HG02981 (cell line): Measurements from ENCODE around the gene LGALS16.
"Not testable (repeated sequence)": the region's sequence is repeated elsewhere in the genome, so short reads cannot be mapped to it uniquely, and the experiment has no call there.

ENCODE experiments used
- ATAC-seq: cut with Tn5 transposase; IDR thresholded peaks from one replicate; pipeline ENCODE4 v1.9.1; 2021; ENCODE audit warnings: mild to moderate bottlenecking, moderate library complexity; ENCODE audit not compliant: unreplicated experiment

Gene LGALS16

GRCh38 chr19:39677961-39678889, 22.5 kb downstream of the LGALS16 start:
- ATAC-seq = no peak

DNA sequence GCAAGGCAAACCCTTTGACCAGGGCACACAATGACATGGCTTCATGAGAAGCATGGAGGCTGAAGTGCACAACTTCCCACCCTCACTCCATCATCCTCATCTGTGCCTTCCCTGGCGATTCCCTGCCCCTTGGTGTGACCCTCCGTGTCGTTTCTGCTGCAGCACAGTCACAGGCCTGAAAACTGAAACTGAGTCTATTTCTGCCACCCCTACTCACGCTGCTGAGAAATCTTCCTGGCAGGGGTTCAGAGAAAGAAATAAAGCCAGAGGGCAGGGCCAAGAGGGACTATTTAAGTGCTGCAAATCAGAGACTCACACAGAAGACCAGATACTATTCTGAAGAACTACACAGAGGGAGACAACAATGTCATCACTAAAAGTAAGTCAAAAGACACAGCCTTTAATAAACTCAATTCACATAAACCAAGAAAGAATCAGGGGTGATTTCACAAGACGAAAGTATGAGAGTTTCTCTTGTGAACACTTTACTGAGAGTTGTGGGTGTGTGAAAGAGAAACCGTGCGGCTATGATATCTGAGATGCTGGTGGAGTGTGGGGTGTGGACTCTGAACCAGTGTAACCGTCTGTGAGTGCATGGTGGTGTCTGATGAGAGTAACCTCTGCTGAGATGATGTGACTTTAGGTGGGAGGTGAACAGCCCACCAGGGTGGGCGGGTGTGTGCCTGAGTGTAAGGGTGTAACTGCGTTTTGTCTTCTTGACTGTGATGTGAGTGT, 23.5 kb downstream of the LGALS16 start:
- ATAC-seq = no peak

DNA sequence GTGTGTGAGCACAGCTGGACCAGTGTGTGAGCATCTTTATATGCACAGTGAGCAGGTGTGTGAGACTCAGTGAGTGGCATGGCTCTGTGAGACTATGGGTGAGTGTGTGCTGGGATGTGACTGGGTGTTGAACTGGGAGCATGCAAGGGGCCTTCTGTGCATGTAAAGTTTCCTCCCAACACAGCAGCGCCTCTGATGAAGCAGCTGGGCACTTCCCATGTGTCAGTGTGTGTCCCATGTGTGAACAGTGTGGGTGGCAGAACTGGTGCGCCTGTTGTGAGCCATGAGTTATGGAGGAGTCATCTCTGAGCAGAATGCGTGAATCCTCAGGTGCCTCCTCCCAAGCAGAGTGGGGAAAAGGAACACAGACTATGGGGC, 24.1 kb downstream of the LGALS16 start:
- no peak for ATAC-seq

DNA sequence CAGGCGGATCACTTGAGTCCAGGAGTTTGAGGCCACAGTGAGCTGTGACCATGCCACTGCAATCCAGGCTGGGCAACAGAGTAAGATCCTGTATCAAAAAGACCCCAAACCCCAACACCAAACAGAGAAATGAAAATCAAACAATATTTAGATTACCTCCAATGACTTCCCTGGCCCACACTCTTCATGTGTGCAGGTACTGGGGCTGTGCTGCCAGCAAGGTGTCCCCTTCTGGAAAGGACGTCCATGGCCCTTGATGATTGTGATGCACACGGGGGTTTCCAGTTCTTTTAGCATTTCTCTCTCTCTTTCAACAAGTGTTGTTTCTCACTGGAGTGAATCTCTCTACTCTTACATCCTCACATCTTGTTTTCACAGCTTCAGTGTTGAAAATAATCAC, 24.9 kb downstream of the LGALS16 start:
- no peak for ATAC-seq

DNA sequence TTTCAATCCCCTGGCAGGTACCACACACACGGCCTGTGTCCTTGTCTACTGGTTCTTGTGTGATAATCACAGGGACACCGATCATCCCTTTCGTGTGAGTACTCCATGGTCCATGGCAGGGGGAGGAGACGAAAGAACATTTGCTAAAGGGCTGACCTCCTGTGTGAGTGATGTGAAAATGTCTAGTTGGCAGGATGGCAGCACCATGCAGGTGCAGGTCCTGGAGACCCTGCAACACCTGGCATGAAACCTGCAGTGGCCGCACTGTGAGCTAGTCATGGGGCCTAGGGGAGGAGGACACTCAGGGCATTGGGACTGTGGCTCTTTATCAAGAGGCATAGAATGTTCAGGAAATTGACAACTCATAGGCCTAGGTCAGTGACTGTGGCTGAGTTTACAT, 25.7 kb downstream of the LGALS16 start:
- no peak for ATAC-seq

- no peak for ATAC-seq
Measured at GRCh38 chr19:39684267-39684666, 28.6 kb downstream of the LGALS16 start.

GRCh38 chr19:39686739-39687138, 31.0 kb downstream of the LGALS16 start:
- ATAC-seq = no peak

DNA sequence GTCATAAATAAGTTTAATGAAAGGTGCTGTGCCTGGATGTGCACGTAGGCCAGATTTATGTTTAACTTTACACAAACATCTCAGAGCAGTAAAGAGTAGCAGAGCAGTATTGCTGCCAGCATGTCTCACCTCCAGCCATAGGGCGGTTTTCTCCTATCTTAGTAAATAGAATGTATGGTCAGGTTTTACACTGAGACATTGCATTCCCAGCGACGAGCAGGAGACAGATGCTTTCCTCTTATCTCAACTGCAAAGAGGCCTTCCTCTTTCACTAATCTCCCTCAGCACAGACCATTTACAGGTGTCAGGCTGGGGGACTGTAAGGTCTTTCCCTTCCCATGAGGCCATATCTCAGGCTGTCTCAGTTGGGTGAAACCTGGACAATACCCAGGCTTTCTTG, 32.9 kb downstream of the LGALS16 start:
- ATAC-seq = not testable (repeated sequence)

GRCh38 chr19:39692166-39692565, 36.5 kb downstream of the LGALS16 start:
- ATAC-seq = no peak

- ATAC-seq = no peak
Measured at GRCh38 chr19:39692822-39693221, 37.1 kb downstream of the LGALS16 start.

DNA sequence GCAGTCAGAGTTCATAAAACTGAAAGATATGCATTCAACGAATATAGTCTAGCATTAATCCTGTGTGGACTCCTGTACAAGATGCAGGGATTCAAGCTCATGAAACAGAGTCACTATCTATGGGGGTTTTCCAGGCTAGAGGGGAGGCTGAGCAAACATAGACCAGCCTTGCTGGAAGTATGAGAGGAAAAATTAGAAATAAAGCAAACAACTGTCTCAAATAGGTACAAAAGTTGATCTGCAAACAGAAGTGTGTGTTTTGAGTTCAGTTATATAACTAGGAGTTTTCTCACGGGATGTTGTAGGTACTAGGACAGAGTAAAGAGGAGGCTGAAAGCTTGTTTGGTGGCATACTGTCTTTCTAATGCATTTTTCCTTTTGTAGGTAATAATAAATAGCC, 40.0 kb downstream of the LGALS16 start:
- no peak for ATAC-seq

GRCh38 chr19:39696387-39696786, 40.7 kb downstream of the LGALS16 start:
- no peak for ATAC-seq

DNA sequence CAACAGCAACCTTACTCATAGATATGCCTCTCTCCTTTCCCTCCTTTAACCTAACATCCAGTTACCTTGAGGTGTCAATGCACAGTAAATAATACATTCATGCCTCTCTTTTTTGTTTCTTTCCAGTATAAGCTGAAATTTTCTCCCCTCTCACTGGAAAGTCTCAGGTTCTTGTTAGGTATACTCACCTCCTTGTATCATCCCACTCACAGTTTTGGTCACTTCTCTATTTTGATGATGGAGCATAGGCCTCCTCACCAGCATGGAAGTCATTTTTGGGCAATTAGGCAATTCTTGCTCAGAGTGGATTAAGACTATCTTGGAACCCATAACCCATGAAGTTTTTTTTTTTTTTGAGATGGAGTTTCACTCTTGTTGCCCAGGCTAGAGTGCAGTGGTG, 42.8 kb downstream of the LGALS16 start:
- no peak for ATAC-seq

- no peak for ATAC-seq
Measured at GRCh38 chr19:39701291-39701690, 45.6 kb downstream of the LGALS16 start.

GRCh38 chr19:39704181-39705044, 48.7 kb downstream of the LGALS16 start, which contains the start of gene LGALS14:
TSS of gene LGALS14 (plus strand) at chr19:39704481. CDS start at chr19:39704529, 48 bp downstream.
- ATAC-seq = no peak

DNA sequence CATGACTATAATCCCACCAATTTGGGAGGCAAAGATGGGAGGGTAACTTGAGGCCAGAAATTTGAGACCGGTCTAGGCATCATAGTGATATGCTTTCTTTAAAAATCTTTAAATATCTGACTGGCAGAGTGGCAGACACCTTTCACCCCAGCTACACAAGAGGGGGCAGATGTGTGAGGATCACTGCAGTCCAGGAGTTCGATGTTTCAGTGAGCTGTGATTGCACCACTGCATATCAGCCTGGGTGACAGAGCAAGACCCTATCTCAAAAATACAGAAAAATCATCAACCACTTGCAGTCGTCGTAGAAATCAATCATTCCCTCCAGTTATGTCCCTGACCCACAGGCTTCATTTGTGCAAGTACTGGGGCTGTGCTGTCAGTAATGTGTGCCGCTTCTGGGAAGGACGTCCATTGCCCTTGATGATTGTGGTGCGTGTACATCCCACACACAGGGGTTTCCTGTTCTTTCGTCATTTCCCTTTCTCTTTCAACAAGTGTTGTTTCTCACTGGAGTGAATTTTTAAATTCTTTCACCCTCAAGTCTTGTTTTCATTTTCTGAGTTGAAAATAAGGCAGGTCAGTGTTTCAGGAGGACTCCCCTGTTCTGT, 50.0 kb downstream of the LGALS16 start:
- ATAC-seq = no peak

GRCh38 chr19:39708594-39708993, 52.9 kb downstream of the LGALS16 start:
- ATAC-seq = no peak

- no peak for ATAC-seq
Measured at GRCh38 chr19:39709026-39709872, 53.5 kb downstream of the LGALS16 start.
